ENCODE results near the gene ADAMTS6. TPM values are rescaled to one million over a fixed set of nuclear protein-coding genes. Genes with fewer than 3 reads are reported as not detected.

The ADAMTS6 gene
- total RNA-seq, 2 experiments from 2014 or later: 2.8 to 4.0 TPM

GRCh38 chr5:65150599-65151304, 331.0 kb downstream of the ADAMTS6 start:
- CTCF ChIA-PET: no interaction called here
- Mint-ChIP-seq H3K27me3 (no peaks in the 10 kb centered on the region), H3K4me3 (no peak overlapping the region), H3K9me3 (ENCODE audit: low read depth) (no peaks in the 10 kb centered on the region), H3K27ac (no peak overlapping the region), H3K36me3 (no peaks in the 10 kb centered on the region), H3K4me1 (peaks cover 1% of the 10 kb centered on the region)
- DNase-seq (no peak), ATAC-seq (no peak)

DNA sequence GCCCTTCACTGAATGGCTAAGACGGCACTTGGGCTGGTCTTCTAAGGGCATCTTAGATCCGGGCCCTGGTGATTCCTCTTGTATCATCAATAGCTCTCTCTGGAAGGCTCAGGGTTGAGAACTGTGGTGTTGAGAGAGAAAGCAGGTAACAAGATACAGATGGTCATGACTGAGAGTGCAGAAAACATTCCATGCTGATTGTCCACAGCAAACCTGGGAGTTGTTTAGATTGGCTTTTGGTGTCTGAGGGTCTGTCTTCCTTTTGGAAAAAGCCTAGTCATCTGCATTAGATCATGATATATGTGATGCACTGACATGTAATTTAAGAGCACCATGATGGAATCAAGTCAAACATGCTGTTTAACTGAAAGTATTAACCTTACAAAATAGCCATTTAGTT, 331.9 kb downstream of the ADAMTS6 start:
- H3K4me3 Mint-ChIP-seq: no peak overlapping the region
- no peak for ATAC-seq
- no peaks in the 10 kb centered on the region for H3K27me3 Mint-ChIP-seq
- no peaks in the 10 kb centered on the region for H3K9me3 Mint-ChIP-seq (ENCODE audit: low read depth)
- CTCF ChIA-PET: no interaction called here
- peaks cover 1% of the 10 kb centered on the region for H3K4me1 Mint-ChIP-seq
- no peak overlapping the region for H3K27ac Mint-ChIP-seq
- no peak for DNase-seq
- H3K36me3 Mint-ChIP-seq: no peaks in the 10 kb centered on the region

DNA sequence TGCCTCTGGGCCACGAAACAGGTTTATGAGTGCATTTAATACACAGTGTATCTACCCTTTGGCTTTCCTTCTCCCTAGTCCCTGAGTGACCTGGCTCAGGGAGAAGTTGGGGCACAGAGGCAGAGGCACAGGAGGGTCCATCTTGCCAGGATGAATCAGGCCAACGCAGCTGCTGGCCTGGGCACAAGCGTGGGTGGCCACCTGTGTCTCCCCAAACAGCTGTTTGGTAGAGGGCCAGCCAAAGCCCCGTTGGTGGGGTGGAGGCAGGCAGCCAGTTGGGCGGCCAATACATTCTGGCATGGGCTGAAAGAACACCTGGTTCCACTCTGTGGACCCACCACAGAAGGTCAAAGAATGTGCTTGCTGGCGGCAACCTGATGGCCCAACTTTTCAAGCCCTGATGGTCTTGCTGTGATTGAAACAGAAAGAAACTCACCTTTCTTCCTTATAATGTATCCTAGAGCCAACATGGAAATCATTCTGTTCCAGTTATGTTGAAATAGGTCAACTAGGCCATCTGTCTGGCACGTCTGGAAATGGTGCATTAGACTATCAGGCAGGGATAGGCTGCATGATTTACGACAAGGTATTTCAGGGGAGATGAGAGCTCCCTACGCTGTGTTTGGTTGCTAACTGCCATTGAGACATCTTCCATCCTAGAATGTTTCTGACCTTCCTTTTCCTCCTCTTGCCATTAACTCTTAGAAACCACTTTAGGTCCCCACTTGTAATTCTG, 337.4 kb downstream of the ADAMTS6 start:
- H3K4me3 Mint-ChIP-seq: no peak overlapping the region
- H3K27ac Mint-ChIP-seq: no peak overlapping the region
- no peak for DNase-seq
- H3K36me3 Mint-ChIP-seq: no peaks in the 10 kb centered on the region
- no peak for ATAC-seq
- peaks cover 7% of the 10 kb centered on the region for H3K27me3 Mint-ChIP-seq
- no peaks in the 10 kb centered on the region for H3K9me3 Mint-ChIP-seq (ENCODE audit: low read depth)
- CTCF ChIA-PET: no interaction called here
- peaks cover 1% of the 10 kb centered on the region for H3K4me1 Mint-ChIP-seq

DNA sequence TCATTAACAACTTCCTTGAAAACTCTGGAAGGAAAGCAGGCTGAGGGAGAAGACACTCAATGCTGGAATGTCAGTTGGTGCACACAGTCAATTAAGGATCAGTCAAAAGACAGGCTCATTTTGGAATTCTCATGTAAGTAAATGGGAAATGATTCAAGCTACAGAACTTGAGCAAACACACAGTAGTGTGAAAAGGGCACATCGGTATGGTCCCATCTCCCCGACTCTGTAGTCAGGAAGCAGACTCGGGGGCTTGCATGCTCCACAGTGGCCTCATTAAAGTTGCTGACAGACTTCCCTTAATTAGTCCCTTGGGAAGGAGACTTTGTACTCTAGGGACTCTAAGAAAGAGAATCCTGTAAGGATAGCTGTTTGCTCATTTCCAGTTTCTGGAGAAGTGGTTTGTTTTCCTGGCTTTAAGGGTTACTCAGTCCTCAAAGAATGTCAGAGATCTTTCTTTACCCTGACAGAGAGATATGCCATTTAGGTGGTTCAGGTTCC, 339.2 kb downstream of the ADAMTS6 start:
- ATAC-seq (no peak), DNase-seq (no peak)
- H3K27me3 Mint-ChIP-seq: peaks cover 7% of the 10 kb centered on the region
- no peak overlapping the region for H3K4me3 Mint-ChIP-seq
- H3K27ac Mint-ChIP-seq: no peak overlapping the region
- H3K36me3 Mint-ChIP-seq: no peaks in the 10 kb centered on the region
- no peaks in the 10 kb centered on the region for H3K4me1 Mint-ChIP-seq
- no peaks in the 10 kb centered on the region for H3K9me3 Mint-ChIP-seq (ENCODE audit: low read depth)
- CTCF ChIA-PET: no interaction called here

DNA sequence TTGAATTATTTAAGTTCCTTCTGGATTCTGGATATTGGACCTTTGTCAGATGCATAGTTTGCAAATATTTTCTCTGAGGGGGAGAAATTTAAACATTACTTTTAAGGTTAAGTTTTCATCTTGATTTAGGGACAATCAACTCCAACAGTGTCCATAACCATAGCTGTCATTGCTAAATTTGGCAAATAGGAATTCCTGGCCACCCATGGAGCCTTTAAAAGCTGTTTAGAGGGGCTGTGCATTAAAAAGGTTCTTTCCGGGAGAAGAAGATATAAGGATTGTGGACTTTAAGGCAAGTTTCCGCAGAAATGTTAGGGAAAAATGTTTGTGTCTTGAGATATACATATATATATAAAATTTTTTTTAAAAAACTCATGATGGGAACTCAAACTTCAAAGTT, 339.7 kb downstream of the ADAMTS6 start:
- H3K9me3 Mint-ChIP-seq (ENCODE audit: low read depth): no peaks in the 10 kb centered on the region
- no peak overlapping the region for H3K27ac Mint-ChIP-seq
- no peak for ATAC-seq
- no peak overlapping the region for H3K4me3 Mint-ChIP-seq
- DNase-seq: no peak
- CTCF ChIA-PET: no interaction called here
- H3K36me3 Mint-ChIP-seq: no peaks in the 10 kb centered on the region
- no peaks in the 10 kb centered on the region for H3K4me1 Mint-ChIP-seq
- H3K27me3 Mint-ChIP-seq: peaks cover 7% of the 10 kb centered on the region

DNA sequence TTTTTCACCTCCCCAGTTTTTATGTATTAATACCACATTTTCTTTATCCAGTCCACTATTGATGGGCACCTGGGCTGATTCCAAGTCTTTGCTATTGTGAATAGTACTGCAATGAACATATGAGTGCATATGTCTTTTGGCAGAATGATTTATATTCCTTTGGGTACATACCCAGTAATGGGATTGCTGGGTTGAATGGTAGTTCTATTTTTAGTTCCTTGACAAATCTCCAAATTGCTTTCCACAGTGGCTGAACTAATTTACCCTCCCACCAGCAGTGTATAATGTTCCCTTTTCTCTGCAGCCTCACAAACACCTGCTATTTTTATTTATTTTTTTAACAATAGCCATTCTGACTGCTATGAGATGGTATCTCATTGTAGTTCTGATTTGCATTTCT, 340.2 kb downstream of the ADAMTS6 start:
- CTCF ChIA-PET: no interaction called here
- Mint-ChIP-seq H3K36me3 (no peaks in the 10 kb centered on the region), H3K4me3 (no peak overlapping the region), H3K4me1 (no peaks in the 10 kb centered on the region), H3K27me3 (peaks cover 7% of the 10 kb centered on the region), H3K27ac (no peak overlapping the region), H3K9me3 (ENCODE audit: low read depth) (no peaks in the 10 kb centered on the region)
- DNase-seq: no peak
- ATAC-seq: no peak

- ATAC-seq (no peak), DNase-seq (no peak)
- Mint-ChIP-seq H3K36me3 (no peaks in the 10 kb centered on the region), H3K27me3 (peaks cover 4% of the 10 kb centered on the region), H3K27ac (no peak overlapping the region), H3K4me3 (no peak overlapping the region), H3K4me1 (no peaks in the 10 kb centered on the region), H3K9me3 (ENCODE audit: low read depth) (no peaks in the 10 kb centered on the region)
- CTCF ChIA-PET: interaction anchor here (1.1 kb wide), 1 partner anchor 345 kb away, joined by 3 read pairs; no protein-coding TSS in a partner anchor
Observed at GRCh38 chr5:65137631-65138030, 344.1 kb downstream of the ADAMTS6 start.

- no peak for DNase-seq
- H3K36me3 Mint-ChIP-seq: no peaks in the 10 kb centered on the region
- no peaks in the 10 kb centered on the region for H3K4me1 Mint-ChIP-seq
- H3K27me3 Mint-ChIP-seq: no peaks in the 10 kb centered on the region
- H3K27ac Mint-ChIP-seq: no peak overlapping the region
- H3K4me3 Mint-ChIP-seq: no peak overlapping the region
- H3K9me3 Mint-ChIP-seq (ENCODE audit: low read depth): no peaks in the 10 kb centered on the region
- ATAC-seq: no peak
- CTCF ChIA-PET: no interaction called here
Observed at GRCh38 chr5:65133477-65134110, 348.1 kb downstream of the ADAMTS6 start.

DNA sequence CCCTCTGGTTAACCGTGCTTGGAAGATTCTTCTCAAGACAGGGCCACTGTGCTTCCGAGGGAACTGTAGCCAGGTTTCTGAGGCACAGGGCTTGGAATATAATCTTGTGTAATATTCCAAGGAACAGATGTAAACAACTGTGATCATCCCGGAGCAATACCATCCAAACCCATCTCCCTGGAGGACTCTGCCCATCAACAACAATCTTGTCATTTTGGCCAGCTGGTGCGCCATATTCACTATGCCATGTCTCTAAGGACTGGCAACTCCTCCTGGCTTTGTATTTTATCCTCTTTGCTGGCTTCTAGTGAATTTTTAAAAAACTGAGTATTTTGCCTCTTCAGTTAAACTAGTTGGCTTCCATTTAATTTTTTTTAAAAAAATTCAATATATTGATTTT, 349.3 kb downstream of the ADAMTS6 start:
- CTCF ChIA-PET: no interaction called here
- no peaks in the 10 kb centered on the region for H3K36me3 Mint-ChIP-seq
- H3K27ac Mint-ChIP-seq: no peak overlapping the region
- no peaks in the 10 kb centered on the region for H3K27me3 Mint-ChIP-seq
- H3K4me1 Mint-ChIP-seq: no peaks in the 10 kb centered on the region
- no peak overlapping the region for H3K4me3 Mint-ChIP-seq
- no peak for DNase-seq
- no peaks in the 10 kb centered on the region for H3K9me3 Mint-ChIP-seq (ENCODE audit: low read depth)
- ATAC-seq: no peak

DNA sequence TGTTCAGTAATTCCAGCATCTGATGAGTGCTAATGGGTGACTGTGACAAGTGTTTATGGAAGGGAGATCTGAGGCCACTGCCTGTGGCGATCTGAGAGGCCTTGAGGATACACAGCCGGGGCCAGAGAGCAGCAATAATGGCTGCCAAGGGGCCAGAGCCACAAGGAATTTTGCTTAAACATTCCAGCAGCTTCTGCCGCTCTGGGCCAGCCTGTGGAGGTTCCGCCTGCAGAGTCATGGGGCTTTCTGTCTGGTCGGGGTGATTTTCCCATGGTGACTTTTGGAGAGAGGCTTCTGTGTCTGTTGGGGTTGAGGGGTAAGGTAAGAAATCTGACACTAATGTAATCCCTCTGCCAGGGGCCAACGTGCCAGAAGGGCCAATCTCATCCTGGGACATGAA, 353.5 kb downstream of the ADAMTS6 start:
- H3K36me3 Mint-ChIP-seq: no peaks in the 10 kb centered on the region
- H3K9me3 Mint-ChIP-seq (ENCODE audit: low read depth): no peaks in the 10 kb centered on the region
- no peaks in the 10 kb centered on the region for H3K4me1 Mint-ChIP-seq
- peaks cover 2% of the 10 kb centered on the region for H3K27me3 Mint-ChIP-seq
- H3K27ac Mint-ChIP-seq: no peak overlapping the region
- no peak overlapping the region for H3K4me3 Mint-ChIP-seq
- CTCF ChIA-PET: no interaction called here
- no peak for DNase-seq
- no peak for ATAC-seq

DNA sequence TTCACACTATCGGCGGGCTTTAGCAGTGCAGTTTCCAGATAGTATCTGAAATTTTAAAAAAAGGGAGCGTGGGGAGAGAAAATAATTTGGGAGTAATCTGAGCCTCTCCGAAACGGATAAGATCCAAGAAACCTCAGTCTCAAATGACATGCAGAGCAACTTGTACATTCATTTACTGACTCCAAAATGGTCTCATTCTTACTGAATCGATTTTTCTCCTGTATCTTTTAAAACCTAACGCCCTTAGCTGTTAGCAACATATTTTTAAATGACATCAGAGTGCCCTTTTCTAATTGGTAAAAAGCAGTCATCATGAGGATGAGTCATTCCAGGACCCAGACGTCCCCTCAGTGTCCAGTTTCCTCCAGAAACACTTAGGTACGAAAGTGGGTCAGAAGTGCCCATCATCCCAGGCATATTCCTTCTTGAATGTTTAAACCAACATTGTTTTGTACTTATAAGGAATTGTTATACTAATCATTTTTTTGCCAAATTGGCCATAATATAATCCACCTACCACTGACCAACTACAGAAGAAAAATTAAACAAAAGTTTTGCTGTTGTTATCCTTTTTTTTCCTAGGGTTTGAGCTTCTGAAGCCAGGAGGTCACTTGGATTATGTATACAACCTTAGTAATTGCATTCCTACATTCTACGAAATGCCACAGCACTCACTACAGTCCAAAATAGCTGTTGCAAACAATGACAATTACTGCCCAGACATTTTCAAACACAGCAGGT, 354.4 kb downstream of the ADAMTS6 start:
- ATAC-seq: no peak
- peaks cover 2% of the 10 kb centered on the region for H3K27me3 Mint-ChIP-seq
- CTCF ChIA-PET: no interaction called here

GRCh38 chr5:65126542-65127069, 355.1 kb downstream of the ADAMTS6 start:
- Mint-ChIP-seq H3K27me3 (peaks cover 2% of the 10 kb centered on the region), H3K4me1 (no peaks in the 10 kb centered on the region), H3K27ac (no peak overlapping the region), H3K4me3 (no peak overlapping the region), H3K9me3 (ENCODE audit: low read depth) (no peaks in the 10 kb centered on the region), H3K36me3 (no peaks in the 10 kb centered on the region)
- CTCF ChIA-PET: no interaction called here
- ATAC-seq (no peak), DNase-seq (no peak)

More for the DNA sequence above, 354.4 kb downstream of the ADAMTS6 start:
- no peak overlapping the region for H3K4me3 Mint-ChIP-seq
- DNase-seq: no peak
- no peaks in the 10 kb centered on the region for H3K4me1 Mint-ChIP-seq
- no peak overlapping the region for H3K27ac Mint-ChIP-seq
- no peaks in the 10 kb centered on the region for H3K9me3 Mint-ChIP-seq (ENCODE audit: low read depth)
- H3K36me3 Mint-ChIP-seq: no peaks in the 10 kb centered on the region
